HG03060 (cell line): Measurements from ENCODE around the gene KIR3DL3.
"Not testable (repeated sequence)": the region's sequence is repeated elsewhere in the genome, so short reads cannot be mapped to it uniquely, and the experiment has no call there.

ENCODE experiments used
- ATAC-seq: cut with Tn5 transposase; IDR thresholded peaks from one replicate; pipeline ENCODE4 v1.9.1; 2021; ENCODE audit warnings: low read depth, moderate number of reproducible peaks; ENCODE audit not compliant: unreplicated experiment

KIR3DL3 gene

GRCh38 chr19:54775830-54776229 is 51.6 kb downstream of the KIR3DL3 start:
- not testable (repeated sequence) for ATAC-seq

GRCh38 chr19:54777851-54778250 is 53.6 kb downstream of the KIR3DL3 start:
- ATAC-seq = not testable (repeated sequence)

- not testable (repeated sequence) for ATAC-seq
Measured at GRCh38 chr19:54778896-54779295, 54.7 kb downstream of the KIR3DL3 start.

GRCh38 chr19:54782916-54783315 is 58.7 kb downstream of the KIR3DL3 start:
- ATAC-seq = not testable (repeated sequence)
